PC-9 (cell line): ENCODE measurements around the gene DCAF7.

Experiments
- EZH2 ChIP-seq: fragments of 200-600 bp; sonication (generic); IDR thresholded peaks from 2 replicates; pipeline ENCODE4 v1.8.0; 2017; ENCODE audit warnings: antibody characterized with exemption, low read depth
- TF ChIP-seq, protein P1 (sequence below): fragments of 200-600 bp; sonication (generic); conservative IDR thresholded peaks from 2 replicates; pipeline ENCODE4 v1.6.1; 2017; ENCODE audit warnings: mixed run types, antibody characterized with exemption, mild to moderate bottlenecking, moderate library complexity

GRCh38 chr17:63629627-63630026 lies 79.3 kb downstream of the DCAF7 start:
- TF ChIP-seq, protein P1, sequence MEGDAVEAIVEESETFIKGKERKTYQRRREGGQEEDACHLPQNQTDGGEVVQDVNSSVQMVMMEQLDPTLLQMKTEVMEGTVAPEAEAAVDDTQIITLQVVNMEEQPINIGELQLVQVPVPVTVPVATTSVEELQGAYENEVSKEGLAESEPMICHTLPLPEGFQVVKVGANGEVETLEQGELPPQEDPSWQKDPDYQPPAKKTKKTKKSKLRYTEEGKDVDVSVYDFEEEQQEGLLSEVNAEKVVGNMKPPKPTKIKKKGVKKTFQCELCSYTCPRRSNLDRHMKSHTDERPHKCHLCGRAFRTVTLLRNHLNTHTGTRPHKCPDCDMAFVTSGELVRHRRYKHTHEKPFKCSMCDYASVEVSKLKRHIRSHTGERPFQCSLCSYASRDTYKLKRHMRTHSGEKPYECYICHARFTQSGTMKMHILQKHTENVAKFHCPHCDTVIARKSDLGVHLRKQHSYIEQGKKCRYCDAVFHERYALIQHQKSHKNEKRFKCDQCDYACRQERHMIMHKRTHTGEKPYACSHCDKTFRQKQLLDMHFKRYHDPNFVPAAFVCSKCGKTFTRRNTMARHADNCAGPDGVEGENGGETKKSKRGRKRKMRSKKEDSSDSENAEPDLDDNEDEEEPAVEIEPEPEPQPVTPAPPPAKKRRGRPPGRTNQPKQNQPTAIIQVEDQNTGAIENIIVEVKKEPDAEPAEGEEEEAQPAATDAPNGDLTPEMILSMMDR, result no peak
- no peak for TF ChIP-seq EZH2
